Measurements from ENCODE around the gene CER1. TPM values are rescaled to one million over a fixed set of nuclear protein-coding genes. Genes with fewer than 3 reads are reported as not detected.

CER1 gene
- total and polyA plus RNA-seq, 9 of the 15 experiments (the other 6 are each of a cell fraction or from before 2014, with no cell fraction given): not detected

GRCh38 chr9:14731294-14731981 is 8.9 kb upstream of the CER1 start:
- TF ChIP-seq BMI1 (IDR thresholded peaks at IDR 0.05; ENCODE audit: low read length): no peak
- no peak for TF ChIP-seq POLR3A (IDR thresholded peaks at IDR 0.05; ENCODE audit: borderline replicate concordance, extremely low read depth, insufficient read depth, insufficient read length)
- no peaks in the 10 kb centered on the region for H3K27me3 ChIP-seq (ENCODE audit: control insufficient read depth in 2 of 2, insufficient read depth in 2 of 2, low read length in 2 of 2)
- H3K9me1 ChIP-seq (ENCODE audit: control insufficient read depth, insufficient read depth, low read length): no peaks in the 10 kb centered on the region
- no peaks in the 10 kb centered on the region for H3K79me2 ChIP-seq (ENCODE audit: control insufficient read depth, insufficient read depth, low read length)
- 0% methylated on average over 1 of the region's 1 CpG for WGBS (ENCODE audit: insufficient coverage, low coverage, missing lambda C conversion rate)
- H3K4me1 ChIP-seq (replicated peaks in 1 of 2; ENCODE audit: control insufficient read depth in 2 of 2, insufficient read depth in 2 of 2, low read length in 2 of 2): no peaks in the 10 kb centered on the region
- no peaks in the 10 kb centered on the region for H3K9me3 ChIP-seq (replicated peaks; ENCODE audit: control insufficient read depth, insufficient read depth, low read depth, low read length)
- no peak for FAIRE-seq
- no peaks in the 10 kb centered on the region for H4K20me1 ChIP-seq (replicated peaks; ENCODE audit: control insufficient read depth, insufficient read depth, low read length)
- CTCF ChIA-PET (ENCODE audit: low intra/inter-chr PET ratio): no interaction called here
- H3K4me3 ChIP-seq: no peak overlapping the region
- intact Hi-C loops (cut with micrococcal nuclease) (no loop called here), in situ Hi-C loops (cut with MboI) (no loop called here)
- H3K36me3 ChIP-seq (ENCODE audit: control insufficient read depth, insufficient read depth, low read length): no peaks in the 10 kb centered on the region
- H3K9ac ChIP-seq (ENCODE audit: insufficient read depth in 1 of 2, low read depth in 2 of 2, low read length in 2 of 2): no peak overlapping the region
- H3K27ac ChIP-seq (ENCODE audit: extremely low read depth, low read depth, low read length): no peak overlapping the region
- no peak for DNase-seq (ENCODE audit: extremely low read depth in 1 of 4, low spot score in 3 of 4)
- BruUV-seq (replicated peaks): no TSS peak
- H2AFZ ChIP-seq (ENCODE audit: low read depth, low read length): no peak overlapping the region
- ATAC-seq: no peak
- POLR2A ChIA-PET: interaction anchor here (0.7 kb wide), 1 partner anchor 1102 kb away, joined by 3 read pairs; no protein-coding TSS in a partner anchor
- H3K4me2 ChIP-seq (ENCODE audit: insufficient read depth, low read length): no peak overlapping the region

- H3K4me3 ChIP-seq: no peak overlapping the region
- ChIA-PET POLR2A (interaction anchor here (0.6 kb wide), 1 partner anchor 945 kb away, joined by 3 read pairs; no protein-coding TSS in a partner anchor), CTCF (ENCODE audit: low intra/inter-chr PET ratio) (no interaction called here)
- in situ Hi-C loops (cut with MboI) (no loop called here), intact Hi-C loops (cut with micrococcal nuclease) (no loop called here)
- no peak for FAIRE-seq
- no peak for DNase-seq (ENCODE audit: extremely low read depth in 1 of 4, low spot score in 3 of 4)
- no peak overlapping the region for H3K27ac ChIP-seq (ENCODE audit: extremely low read depth, low read depth, low read length)
- H3K9me1 ChIP-seq (ENCODE audit: control insufficient read depth, insufficient read depth, low read length): no peaks in the 10 kb centered on the region
- no peaks in the 10 kb centered on the region for H3K79me2 ChIP-seq (ENCODE audit: control insufficient read depth, insufficient read depth, low read length)
- no peak for ATAC-seq
- no peak overlapping the region for H3K4me2 ChIP-seq (ENCODE audit: insufficient read depth, low read length)
- H3K27me3 ChIP-seq (ENCODE audit: control insufficient read depth in 2 of 2, insufficient read depth in 2 of 2, low read length in 2 of 2): no peaks in the 10 kb centered on the region
- BruUV-seq (replicated peaks): no TSS peak
- no peaks in the 10 kb centered on the region for H4K20me1 ChIP-seq (replicated peaks; ENCODE audit: control insufficient read depth, insufficient read depth, low read length)
- TF ChIP-seq E2F1 (CRISPR knock-in tag; IDR thresholded peaks at IDR 0.05) (no peak), PYGO2 (tag; IDR thresholded peaks at IDR 0.05) (no peak), HDAC1 (IDR thresholded peaks at IDR 0.05) (no peak), CTBP1 (IDR thresholded peaks at IDR 0.05; ENCODE audit: borderline replicate concordance) (no peak), MBD2 (IDR thresholded peaks at IDR 0.05; ENCODE audit: borderline replicate concordance, low read depth) (no peak)
- TF ChIP-seq, protein P1, sequence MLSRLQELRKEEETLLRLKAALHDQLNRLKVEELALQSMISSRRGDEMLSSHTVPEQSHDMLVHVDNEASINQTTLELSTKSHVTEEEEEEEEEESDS (CRISPR knock-in tag; IDR thresholded peaks at IDR 0.05): no peak
- TF ChIP-seq, protein P2, sequence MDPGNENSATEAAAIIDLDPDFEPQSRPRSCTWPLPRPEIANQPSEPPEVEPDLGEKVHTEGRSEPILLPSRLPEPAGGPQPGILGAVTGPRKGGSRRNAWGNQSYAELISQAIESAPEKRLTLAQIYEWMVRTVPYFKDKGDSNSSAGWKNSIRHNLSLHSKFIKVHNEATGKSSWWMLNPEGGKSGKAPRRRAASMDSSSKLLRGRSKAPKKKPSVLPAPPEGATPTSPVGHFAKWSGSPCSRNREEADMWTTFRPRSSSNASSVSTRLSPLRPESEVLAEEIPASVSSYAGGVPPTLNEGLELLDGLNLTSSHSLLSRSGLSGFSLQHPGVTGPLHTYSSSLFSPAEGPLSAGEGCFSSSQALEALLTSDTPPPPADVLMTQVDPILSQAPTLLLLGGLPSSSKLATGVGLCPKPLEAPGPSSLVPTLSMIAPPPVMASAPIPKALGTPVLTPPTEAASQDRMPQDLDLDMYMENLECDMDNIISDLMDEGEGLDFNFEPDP (CRISPR knock-in tag; IDR thresholded peaks at IDR 0.05): no peak
- no peaks in the 10 kb centered on the region for H3K36me3 ChIP-seq (ENCODE audit: control insufficient read depth, insufficient read depth, low read length)
- H3K9ac ChIP-seq (ENCODE audit: insufficient read depth in 1 of 2, low read depth in 2 of 2, low read length in 2 of 2): no peak overlapping the region
- H3K4me1 ChIP-seq (replicated peaks in 1 of 2; ENCODE audit: control insufficient read depth in 2 of 2, insufficient read depth in 2 of 2, low read length in 2 of 2): no peaks in the 10 kb centered on the region
- no peak overlapping the region for H2AFZ ChIP-seq (ENCODE audit: low read depth, low read length)
- no peaks in the 10 kb centered on the region for H3K9me3 ChIP-seq (replicated peaks; ENCODE audit: control insufficient read depth, insufficient read depth, low read depth, low read length)
- 0% methylated on average over 2 of the region's 2 CpGs for WGBS (ENCODE audit: insufficient coverage, low coverage, missing lambda C conversion rate)
Observed at GRCh38 chr9:14730461-14730898, 7.9 kb upstream of the CER1 start.

Measured in K562 (cell line).